ENCODE measurements around the gene TRIP10.
A peak's percentile ranks its signal among the peaks of the same experiment; 100 is the strongest.

Gene TRIP10

DNA sequence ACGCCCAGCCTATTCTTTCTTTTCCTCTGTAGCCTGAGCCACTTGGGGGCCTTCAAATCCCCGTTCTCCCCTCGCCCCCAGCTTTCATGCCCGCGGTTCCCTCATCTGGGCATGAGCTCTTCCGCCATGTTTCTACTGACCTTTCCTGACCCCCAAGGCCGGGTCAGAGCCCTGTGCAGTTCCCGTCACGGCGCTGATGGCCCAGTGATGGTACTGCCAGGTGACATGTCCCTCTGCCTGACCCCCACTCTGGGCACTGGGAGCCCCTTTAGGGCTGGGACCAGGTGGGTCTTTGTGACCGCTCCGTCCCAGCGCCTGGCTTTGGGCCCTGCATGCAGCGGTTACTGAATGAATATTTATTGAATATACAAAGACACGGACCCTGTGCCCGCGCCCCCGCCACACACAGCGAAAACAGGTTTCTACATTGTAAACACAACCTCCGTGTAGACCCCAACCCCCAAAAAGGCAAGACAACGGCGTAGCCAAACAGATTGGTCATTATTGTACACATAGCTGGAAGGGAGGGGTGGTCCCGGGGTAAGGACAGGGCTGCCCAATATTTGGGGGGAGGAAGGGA, 9.8 kb upstream of the TRIP10 start:
- DNase-seq = no peak

- DNase-seq = peak; percentile 71
Measured at GRCh38 chr19:6730153-6730804, 9.2 kb upstream of the TRIP10 start.

GRCh38 chr19:6730941-6731670, 8.4 kb upstream of the TRIP10 start:
- no peak for DNase-seq

DNA sequence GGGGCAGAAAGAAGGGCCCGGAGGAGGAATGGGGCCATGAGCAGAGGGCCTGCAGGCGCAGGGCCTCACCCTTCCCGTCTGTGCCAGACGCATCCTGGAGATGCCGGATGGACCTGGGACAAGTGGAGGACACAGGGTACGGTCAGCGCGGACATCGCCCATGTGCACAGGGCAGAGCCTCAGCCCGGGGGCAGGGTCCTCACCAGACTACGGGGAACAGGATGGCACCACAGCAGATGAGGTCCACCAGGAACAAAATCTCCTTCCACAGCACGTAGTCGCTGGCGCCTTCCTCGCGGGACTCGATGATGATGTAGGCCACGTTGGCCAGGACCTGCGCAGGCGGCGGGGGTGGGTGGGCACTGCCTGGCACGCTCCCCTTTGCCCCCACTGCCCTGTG, 7.7 kb upstream of the TRIP10 start:
- no peak for DNase-seq

GRCh38 chr19:6732803-6733337, 6.6 kb upstream of the TRIP10 start:
- no peak for DNase-seq

GRCh38 chr19:6733338-6734095, 6.0 kb upstream of the TRIP10 start:
- no peak for DNase-seq

GRCh38 chr19:6734096-6734696, 5.3 kb upstream of the TRIP10 start:
- DNase-seq = no peak

- DNase-seq = no peak
Measured at GRCh38 chr19:6735181-6735911, 4.1 kb upstream of the TRIP10 start.

DNA sequence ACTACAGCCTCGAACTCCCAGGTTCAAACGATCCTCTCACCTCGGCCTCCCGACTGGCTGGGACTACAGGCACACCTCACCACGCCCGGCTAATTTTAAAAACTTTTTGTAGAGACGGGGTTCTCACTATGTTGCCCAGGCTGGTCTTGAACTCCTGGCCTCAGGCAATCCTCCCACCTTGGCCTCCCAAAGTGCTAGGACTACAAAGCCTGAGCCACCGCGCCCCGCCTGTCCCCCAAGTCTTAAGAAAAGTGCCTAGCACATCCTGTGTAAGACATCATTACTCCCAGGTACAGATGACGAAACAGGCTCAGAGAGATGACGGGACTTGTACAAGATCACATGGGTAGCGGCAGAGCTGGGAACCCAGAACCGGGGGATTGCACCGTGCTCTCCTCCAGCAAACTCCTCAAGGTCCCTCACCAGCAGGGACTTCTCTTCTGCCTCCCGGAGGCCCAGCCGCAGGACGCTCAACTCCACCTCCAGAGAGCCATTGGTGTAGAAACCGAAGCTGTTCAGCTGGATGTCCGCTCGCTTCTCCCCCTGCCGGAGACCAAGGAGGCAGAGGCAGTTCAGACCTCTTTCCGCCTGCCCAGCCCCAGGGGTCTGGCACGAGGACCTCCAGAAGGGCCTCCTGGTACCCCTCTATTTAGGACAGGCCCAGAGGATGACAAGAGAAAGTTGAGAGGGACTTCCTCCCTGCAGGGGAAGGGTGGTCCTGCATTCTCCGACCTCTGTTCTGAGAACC, 3.1 kb upstream of the TRIP10 start:
- DNase-seq = peak; percentile 89

GRCh38 chr19:6736917-6737283, 2.6 kb upstream of the TRIP10 start:
- no peak for DNase-seq

DNA sequence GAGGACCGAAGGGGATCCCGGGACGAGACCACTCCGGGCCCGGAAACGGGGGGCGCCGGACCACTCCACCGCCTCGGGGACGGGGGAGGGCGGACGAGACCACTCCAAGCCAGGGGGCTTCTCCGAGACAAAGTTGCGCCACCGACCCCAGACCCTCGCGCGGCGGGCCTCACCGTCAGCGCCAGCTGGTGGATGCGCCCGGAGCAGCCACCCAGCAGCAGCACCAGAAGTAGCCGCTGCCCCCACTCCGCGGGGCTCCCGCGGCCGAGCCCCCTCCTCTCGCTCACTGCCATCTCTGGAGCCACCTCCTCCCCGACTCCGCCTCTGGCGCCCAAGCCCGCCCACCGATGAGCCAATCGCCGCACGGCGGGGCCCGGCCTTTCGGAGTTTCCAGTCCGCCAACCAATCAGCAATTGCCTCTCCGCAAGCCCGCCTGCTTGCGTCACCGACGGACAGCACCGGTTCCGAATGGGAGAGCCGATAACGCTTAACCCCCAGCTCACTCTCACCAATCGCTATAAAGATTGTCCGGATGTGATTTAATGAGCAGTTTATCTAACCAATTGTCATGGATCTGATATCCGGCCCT, 2.1 kb upstream of the TRIP10 start, which contains the start of gene GPR108:
Gene GPR108 (minus strand): TSS at position 297 of the 589 bp plus-strand sequence. CDS start 4 bp downstream, at position 293.
- peak; percentile 100 for DNase-seq

DNA sequence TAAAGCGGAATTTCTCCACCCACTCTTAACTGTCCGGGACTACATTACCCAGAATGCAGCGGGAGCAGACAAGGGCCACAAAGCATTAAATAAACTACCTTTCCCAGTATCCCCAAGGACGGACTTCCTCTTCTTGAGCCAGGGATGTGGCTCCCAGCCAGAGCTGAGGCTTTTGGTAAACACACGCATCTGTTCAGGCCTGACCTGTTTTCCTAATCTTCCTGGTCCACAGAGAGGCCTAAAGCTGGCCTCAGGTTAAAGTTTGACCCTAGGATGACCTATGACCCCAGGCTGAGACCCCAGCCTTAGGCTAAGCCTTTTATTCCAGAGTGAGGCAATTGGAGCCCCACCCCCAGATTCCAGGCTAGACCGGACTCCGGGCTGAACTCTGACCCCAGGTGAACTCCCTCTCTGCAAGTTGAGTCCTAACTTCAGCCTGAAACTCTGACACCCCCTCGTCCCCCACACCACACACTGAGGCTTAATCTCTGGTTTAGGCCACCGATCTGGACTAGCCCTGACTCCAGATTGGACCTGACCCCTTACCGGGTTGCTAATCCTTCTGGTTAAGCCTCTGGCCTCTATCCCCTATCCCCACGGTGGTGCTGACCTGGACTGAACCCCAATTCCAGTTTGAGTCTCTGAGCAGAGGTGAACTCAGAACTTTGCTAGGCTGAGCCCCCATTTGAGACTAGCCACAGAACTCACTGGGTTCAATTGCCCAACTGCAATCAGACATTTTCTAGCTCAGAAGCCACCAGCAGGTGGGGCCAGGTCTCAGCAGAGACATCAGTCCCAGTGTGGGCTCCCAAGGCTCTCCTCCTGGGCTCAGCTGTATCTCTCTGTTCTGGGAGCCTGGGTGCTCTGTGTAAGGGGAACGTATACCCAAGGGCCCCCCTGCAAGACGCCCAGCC, 1.4 kb upstream of the TRIP10 start:
- peak; percentile 91 for DNase-seq

DNA sequence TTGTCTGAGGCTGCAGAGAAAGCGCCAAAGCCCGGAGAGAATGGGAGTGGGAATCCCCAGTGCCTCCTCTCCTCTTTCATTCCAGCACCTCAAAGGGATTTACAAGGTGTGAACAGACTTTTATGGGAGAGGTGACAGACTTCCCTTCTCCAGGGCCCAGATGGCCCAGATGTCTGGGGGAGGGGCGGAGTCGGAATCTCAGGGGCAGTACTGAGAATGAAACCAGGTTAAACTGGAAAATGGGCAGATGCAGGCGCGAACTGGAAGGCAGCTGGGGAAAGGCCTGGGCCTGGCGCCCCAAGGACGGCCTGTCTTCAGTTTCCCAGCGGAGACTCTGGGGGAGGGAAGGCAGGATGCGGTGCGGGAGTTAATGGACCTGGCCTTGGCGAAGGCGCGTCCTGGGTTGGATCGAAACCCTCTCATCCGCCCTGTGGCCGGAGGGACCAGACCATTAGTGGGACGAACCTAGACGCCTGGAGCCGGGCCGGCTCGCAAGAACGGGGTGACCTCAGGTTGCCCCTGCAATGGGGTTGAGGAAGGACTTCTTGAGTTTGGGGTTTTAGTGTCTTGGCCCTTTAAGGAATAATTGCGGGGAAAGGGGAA, 592 bp upstream of the TRIP10 start:
- DNase-seq = peak; percentile 77

- no peak for DNase-seq
Measured at GRCh38 chr19:6739883-6740588, 556 bp downstream of the TRIP10 start.

DNA sequence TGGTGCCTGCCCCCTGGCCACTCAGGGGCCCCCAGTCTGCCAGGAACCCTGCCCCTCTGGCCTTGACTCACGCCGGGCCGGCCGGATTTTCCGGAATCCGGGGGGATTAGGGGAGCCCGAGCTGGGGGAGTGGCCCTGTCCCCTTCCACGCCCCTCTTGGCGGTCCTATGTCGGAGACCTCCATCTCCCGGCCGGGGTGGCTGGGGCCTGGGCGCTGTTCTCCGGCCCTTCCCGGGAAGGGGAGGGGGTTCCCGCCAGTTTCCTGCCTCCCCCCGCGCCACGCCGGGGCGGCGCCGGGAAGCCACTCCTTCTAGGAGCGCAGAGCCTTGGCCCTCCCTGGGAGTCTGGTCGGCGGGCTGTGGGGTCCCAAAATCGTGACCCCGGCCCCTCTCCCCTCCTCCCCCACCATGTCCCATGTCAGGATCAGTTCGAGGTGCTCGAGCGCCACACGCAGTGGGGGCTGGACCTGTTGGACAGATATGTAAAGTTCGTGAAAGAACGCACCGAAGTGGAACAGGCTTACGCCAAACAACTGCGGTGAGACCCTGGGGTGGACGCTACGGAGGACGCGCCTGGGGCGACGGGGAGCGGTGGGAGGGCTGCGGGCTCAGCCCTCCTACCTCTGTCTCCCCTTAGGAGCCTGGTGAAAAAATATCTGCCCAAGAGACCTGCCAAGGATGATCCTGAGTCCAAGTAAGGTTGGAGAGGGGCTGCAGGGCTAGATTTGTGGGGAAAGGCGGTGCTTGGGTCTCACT, 1.3 kb downstream of the TRIP10 start:
- peak; percentile 70 for DNase-seq

DNA sequence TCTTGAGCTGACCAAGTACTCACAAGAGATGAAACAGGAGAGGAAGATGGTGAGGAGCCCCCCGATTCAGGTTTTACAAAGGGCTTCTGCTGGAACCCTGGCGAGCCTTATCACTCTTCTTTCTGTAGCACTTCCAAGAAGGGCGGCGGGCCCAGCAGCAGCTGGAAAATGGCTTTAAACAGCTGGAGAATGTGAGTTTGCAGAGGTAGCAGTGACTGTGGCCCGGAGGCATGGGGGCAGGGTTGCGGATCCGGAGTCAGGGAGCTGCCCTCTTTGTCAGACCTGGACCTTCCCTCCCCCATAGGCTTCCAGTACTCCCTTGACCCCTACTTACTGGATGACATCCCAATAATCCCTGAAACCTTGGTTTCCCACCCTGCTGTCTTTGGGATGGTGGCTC, 3.6 kb downstream of the TRIP10 start:
- no peak for DNase-seq

DNA sequence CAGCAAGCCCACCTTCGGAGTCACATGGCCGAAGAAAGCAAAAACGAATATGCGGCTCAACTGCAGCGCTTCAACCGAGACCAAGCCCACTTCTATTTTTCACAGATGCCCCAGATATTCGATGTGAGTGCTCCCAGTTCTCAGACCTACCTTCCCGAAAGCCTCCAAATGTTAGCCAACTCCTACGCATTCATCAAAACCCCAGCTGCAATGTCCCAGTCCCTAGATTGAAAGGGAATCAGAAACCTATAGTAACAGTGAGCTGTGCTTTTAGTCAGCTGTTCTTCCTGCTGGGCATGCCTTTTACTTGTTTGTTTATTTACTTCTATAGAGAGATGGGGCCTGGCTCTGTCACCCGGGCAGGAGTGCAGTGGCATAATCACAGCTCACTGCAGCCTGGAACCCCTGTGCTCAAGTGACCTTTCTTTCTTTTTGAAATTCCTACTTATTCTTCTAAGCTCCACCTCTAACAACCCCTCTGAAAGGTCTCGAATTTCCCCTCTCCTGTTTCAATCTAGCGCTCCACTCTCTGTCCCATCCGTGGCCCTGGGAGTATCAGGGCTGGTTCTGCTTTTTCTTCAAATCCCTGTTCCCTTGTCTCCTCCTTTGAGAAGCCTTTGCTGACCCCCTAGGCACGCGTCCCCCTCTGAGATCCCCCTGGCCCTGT, 4.4 kb downstream of the TRIP10 start:
- no peak for DNase-seq

All from activated effector memory CD4-positive, alpha-beta T cell treated with anti-CD3 and anti-CD28 coated beads, Interleukin-2, amount 50 U/mL, for 16 hours (primary cell).